ENCODE measurements around the gene NAALADL2. TPM values are rescaled to one million over a fixed set of nuclear protein-coding genes. Genes with fewer than 3 reads are reported as not detected.
"Not testable (repeated sequence)": the region's sequence is repeated elsewhere in the genome, so short reads cannot be mapped to it uniquely, and the experiment has no call there.

NAALADL2 gene
- total RNA-seq, 1 donor from 2014 or later, result 12.5 TPM

GRCh38 chr3:175416600-175416999, 557.5 kb downstream of the NAALADL2 start:
- Histone ChIP-seq H3K4me3 (no peak overlapping the region), H3K27ac (no peak overlapping the region), H3K9me3 (no peaks in the 10 kb centered on the region), H3K4me1 (no peaks in the 10 kb centered on the region), H3K27me3 (no peaks in the 10 kb centered on the region), H3K36me3 (no peaks in the 10 kb centered on the region)
- DNase-seq (ENCODE audit: extremely low spot score in 2 of 2), result no peak
- TF ChIP-seq, protein P1, sequence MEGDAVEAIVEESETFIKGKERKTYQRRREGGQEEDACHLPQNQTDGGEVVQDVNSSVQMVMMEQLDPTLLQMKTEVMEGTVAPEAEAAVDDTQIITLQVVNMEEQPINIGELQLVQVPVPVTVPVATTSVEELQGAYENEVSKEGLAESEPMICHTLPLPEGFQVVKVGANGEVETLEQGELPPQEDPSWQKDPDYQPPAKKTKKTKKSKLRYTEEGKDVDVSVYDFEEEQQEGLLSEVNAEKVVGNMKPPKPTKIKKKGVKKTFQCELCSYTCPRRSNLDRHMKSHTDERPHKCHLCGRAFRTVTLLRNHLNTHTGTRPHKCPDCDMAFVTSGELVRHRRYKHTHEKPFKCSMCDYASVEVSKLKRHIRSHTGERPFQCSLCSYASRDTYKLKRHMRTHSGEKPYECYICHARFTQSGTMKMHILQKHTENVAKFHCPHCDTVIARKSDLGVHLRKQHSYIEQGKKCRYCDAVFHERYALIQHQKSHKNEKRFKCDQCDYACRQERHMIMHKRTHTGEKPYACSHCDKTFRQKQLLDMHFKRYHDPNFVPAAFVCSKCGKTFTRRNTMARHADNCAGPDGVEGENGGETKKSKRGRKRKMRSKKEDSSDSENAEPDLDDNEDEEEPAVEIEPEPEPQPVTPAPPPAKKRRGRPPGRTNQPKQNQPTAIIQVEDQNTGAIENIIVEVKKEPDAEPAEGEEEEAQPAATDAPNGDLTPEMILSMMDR (IDR thresholded peaks at IDR 0.05), result no peak
- no peak for TF ChIP-seq POLR2AphosphoS5 (IDR thresholded peaks at IDR 0.05; ENCODE audit: insufficient read depth in 1 of 2, low read depth in 1 of 2)
- no peak for TF ChIP-seq POLR2A (IDR thresholded peaks at IDR 0.05)
- intact Hi-C loops (cut with DNase I), result no loop called here

DNA sequence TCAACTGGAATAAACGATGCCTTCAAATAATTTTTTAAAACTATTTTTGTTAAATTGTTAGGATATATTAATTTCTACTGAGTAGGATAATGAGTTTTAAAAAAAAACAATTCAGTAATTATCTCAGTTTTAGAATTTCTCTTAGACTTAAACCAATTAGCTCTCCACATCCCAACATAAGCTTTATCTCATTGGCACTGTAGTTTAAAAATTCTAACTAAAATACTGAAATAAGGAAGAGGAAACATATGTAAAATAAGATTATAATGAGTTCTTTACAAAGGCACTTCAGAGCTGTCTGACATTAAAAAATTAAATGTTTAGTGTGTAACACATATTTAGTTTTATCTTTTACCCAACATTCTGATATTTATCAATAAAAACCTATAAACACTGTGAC, 558.3 kb downstream of the NAALADL2 start:
- Histone ChIP-seq H3K4me1 (no peaks in the 10 kb centered on the region), H3K27ac (no peak overlapping the region), H3K36me3 (no peaks in the 10 kb centered on the region), H3K27me3 (no peaks in the 10 kb centered on the region), H3K9me3 (no peaks in the 10 kb centered on the region), H3K4me3 (no peak overlapping the region)
- DNase-seq (ENCODE audit: extremely low spot score in 2 of 2), result no peak
- intact Hi-C loops (cut with DNase I), result no loop called here
- TF ChIP-seq, protein P1 (IDR thresholded peaks at IDR 0.05), result no peak
- no peak for TF ChIP-seq POLR2AphosphoS5 (IDR thresholded peaks at IDR 0.05; ENCODE audit: insufficient read depth in 1 of 2, low read depth in 1 of 2)
- no peak for TF ChIP-seq POLR2A (IDR thresholded peaks at IDR 0.05)

GRCh38 chr3:175421902-175422301, 562.8 kb downstream of the NAALADL2 start:
- Histone ChIP-seq H3K36me3 (no peaks in the 10 kb centered on the region), H3K9me3 (no peaks in the 10 kb centered on the region), H3K27ac (no peak overlapping the region), H3K4me3 (no peak overlapping the region), H3K4me1 (no peaks in the 10 kb centered on the region), H3K27me3 (no peaks in the 10 kb centered on the region)
- no peak for DNase-seq (ENCODE audit: extremely low spot score in 2 of 2)
- TF ChIP-seq POLR2A (IDR thresholded peaks at IDR 0.05), result no peak
- TF ChIP-seq POLR2AphosphoS5 (IDR thresholded peaks at IDR 0.05; ENCODE audit: insufficient read depth in 1 of 2, low read depth in 1 of 2), result no peak
- TF ChIP-seq, protein P1 (IDR thresholded peaks at IDR 0.05), result no peak
- intact Hi-C loops (cut with DNase I), result loop anchor here (10.0 kb wide), 1 partner anchor 377 kb away; no protein-coding TSS in a partner anchor

DNA sequence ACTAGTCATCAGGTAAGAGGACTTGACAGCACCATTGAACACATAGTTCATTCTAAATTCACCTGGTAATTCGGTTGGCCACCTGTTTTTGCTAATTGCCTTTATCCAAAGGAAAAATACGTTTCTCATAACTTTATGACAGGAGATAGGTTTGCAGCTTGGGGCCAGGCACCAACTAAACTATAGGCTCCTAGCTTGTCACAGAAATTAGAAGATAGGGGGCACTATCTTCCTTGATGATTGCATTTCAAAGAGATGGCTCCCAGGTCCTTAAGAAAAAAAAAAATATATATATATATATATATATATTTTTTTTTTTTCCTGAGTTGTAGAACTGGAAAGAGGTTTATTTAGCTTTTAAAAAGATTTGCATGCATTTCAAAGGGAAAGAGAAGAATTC, 563.6 kb downstream of the NAALADL2 start:
- no peak overlapping the region for H3K27ac ChIP-seq
- TF ChIP-seq POLR2A (IDR thresholded peaks at IDR 0.05) (no peak), POLR2AphosphoS5 (IDR thresholded peaks at IDR 0.05; ENCODE audit: insufficient read depth in 1 of 2, low read depth in 1 of 2) (no peak)
- TF ChIP-seq, protein P1 (IDR thresholded peaks at IDR 0.05), result no peak

GRCh38 chr3:175423848-175424247, 564.7 kb downstream of the NAALADL2 start:
- H3K36me3 ChIP-seq; H3K4me3 ChIP-seq; H3K27me3 ChIP-seq; H3K27ac ChIP-seq; H3K4me1 ChIP-seq; H3K9me3 ChIP-seq; DNase-seq (ENCODE audit: extremely low spot score in 2 of 2): not testable (repeated sequence)
- intact Hi-C loops (cut with DNase I), result loop anchor here (10.0 kb wide), 1 partner anchor 379 kb away; no protein-coding TSS in a partner anchor

More for the DNA sequence above, 563.6 kb downstream of the NAALADL2 start:
- Histone ChIP-seq H3K36me3 (no peaks in the 10 kb centered on the region), H3K4me3 (no peak overlapping the region), H3K27me3 (no peaks in the 10 kb centered on the region), H3K9me3 (no peaks in the 10 kb centered on the region), H3K4me1 (no peaks in the 10 kb centered on the region)
- DNase-seq (ENCODE audit: extremely low spot score in 2 of 2), result no peak
- intact Hi-C loops (cut with DNase I), result loop anchor here (10.0 kb wide), 1 partner anchor 378 kb away; no protein-coding TSS in a partner anchor

Measured in vagina (tissue), 2 donors.